Measurements from ENCODE around the gene NAA15. TPM values are rescaled to one million over a fixed set of nuclear protein-coding genes. Genes with fewer than 3 reads are reported as not detected.
A peak's percentile ranks its signal among the peaks of the same experiment; 100 is the strongest.

The NAA15 gene
- total RNA-seq, 2 donors from 2014 or later = 24.4 to 41.0 TPM

DNA sequence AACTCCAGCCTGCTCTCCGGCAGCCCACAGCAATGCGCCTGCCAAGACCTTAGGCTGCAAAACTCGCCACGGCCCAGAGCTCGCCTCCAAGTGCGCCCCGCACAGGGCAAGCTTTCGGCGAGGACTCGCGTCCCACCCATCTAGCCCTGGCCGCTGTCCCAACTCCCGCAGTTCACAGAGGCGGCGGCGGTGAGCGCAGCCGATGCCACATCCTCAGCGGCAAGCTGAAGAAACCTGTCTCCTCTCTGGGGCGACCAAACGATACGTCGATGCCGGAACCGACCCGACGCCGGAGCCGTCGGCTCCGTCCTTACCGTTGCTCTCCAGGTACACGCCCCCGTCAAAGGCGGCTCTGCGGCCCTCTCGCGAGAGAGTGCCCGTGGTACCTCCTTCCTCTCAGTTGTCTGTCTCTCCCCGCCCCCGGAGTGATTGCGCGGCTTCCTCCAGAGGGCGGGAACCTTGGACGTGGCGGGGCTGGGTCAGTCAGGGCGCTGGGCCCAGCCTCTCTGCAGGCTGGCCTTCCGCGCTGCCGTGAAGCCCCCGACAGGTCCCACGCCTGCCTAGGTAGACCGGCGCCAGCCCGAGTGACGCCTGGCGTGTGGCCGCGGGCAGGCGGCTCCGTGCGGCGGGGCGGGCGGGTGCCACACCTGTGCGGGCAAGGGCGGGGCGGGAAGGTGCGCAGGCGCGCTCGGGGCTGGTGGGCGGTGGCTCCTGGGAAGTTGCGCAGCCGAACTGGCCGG is 152.2 kb downstream of the NAA15 start:
- no peaks in the 10 kb centered on the region for H3K9me3 ChIP-seq
- H3K4me1 ChIP-seq (ENCODE audit: control insufficient read depth in 1 of 2, low read depth in 2 of 2) = peaks cover 31 to 45% of the 10 kb centered on the region in 2 donors
- DNase-seq (ENCODE audit: low spot score) = peak; percentile 96
- TF ChIP-seq, protein P1, sequence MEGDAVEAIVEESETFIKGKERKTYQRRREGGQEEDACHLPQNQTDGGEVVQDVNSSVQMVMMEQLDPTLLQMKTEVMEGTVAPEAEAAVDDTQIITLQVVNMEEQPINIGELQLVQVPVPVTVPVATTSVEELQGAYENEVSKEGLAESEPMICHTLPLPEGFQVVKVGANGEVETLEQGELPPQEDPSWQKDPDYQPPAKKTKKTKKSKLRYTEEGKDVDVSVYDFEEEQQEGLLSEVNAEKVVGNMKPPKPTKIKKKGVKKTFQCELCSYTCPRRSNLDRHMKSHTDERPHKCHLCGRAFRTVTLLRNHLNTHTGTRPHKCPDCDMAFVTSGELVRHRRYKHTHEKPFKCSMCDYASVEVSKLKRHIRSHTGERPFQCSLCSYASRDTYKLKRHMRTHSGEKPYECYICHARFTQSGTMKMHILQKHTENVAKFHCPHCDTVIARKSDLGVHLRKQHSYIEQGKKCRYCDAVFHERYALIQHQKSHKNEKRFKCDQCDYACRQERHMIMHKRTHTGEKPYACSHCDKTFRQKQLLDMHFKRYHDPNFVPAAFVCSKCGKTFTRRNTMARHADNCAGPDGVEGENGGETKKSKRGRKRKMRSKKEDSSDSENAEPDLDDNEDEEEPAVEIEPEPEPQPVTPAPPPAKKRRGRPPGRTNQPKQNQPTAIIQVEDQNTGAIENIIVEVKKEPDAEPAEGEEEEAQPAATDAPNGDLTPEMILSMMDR (IDR thresholded peaks at IDR 0.05) = no peak
- H3K36me3 ChIP-seq = no peaks in the 10 kb centered on the region
- peak overlapping the region; percentile 93 for H3K4me3 ChIP-seq
- peak overlapping the region; percentile 79 to 96 for H3K27ac ChIP-seq
- no peaks in the 10 kb centered on the region for H3K27me3 ChIP-seq (replicated peaks; ENCODE audit: insufficient read depth)
- ATAC-seq (ENCODE audit: insufficient number of reproducible peaks, low FRiP score, low read depth) = peak; percentile 96

DNA sequence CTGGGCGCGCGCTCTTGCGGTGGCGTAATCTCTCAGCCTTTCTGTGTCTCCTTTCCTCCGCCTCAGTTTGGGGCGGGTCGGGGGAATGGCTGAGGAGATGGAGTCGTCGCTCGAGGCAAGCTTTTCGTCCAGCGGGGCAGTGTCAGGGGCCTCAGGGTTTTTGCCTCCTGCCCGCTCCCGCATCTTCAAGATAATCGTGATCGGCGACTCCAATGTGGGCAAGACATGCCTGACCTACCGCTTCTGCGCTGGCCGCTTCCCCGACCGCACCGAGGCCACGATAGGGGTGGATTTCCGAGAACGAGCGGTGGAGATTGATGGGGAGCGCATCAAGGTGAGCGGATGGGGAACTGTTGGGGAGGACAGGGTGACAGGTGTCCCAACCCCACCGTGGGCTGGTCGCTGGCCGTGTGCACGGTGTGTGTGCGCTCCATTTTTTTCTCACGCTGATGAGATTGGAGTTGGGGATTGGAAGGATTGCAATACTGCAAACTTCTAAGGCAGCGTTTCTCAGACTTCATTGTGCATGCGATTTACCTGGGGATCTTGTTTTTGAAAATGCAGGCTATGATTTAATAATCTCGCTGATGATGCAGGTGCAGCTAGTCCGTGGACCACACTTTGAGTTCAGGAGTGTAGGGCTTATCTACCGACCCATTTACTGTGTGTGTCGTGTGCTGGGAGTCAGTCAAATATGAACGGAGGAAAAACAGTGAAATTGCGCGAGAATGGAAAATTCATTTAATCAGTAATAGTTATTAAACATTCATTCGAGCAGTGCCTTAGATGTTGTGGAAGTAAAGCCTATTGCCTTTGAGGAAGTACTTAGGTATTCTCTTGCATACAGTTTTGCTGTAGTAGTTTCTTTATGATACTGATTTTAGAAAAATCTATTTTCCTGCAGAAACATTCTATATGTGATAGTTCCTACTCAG is 153.1 kb downstream of the NAA15 start, which contains the start of gene RAB33B:
Gene RAB33B (plus strand): TSS at position 11 of the 935 bp plus-strand sequence. CDS start 75 bp downstream, at position 86.
- no peaks in the 10 kb centered on the region for H3K27me3 ChIP-seq (replicated peaks; ENCODE audit: insufficient read depth)
- H3K9me3 ChIP-seq = no peaks in the 10 kb centered on the region
- TF ChIP-seq, protein P1 (IDR thresholded peaks at IDR 0.05) = no peak
- peak within 1 kb of the TSS; percentile 79 to 96 for H3K27ac ChIP-seq
- H3K4me1 ChIP-seq (ENCODE audit: control insufficient read depth in 1 of 2, low read depth in 2 of 2) = peaks cover 38 to 54% of the 10 kb centered on the region in 2 donors
- peak within 1 kb of the TSS; percentile 93 for H3K4me3 ChIP-seq
- no peaks in the 10 kb centered on the region for H3K36me3 ChIP-seq
- ATAC-seq (ENCODE audit: insufficient number of reproducible peaks, low FRiP score, low read depth) (no peak), DNase-seq (ENCODE audit: low spot score) (peak; percentile 60)

DNA sequence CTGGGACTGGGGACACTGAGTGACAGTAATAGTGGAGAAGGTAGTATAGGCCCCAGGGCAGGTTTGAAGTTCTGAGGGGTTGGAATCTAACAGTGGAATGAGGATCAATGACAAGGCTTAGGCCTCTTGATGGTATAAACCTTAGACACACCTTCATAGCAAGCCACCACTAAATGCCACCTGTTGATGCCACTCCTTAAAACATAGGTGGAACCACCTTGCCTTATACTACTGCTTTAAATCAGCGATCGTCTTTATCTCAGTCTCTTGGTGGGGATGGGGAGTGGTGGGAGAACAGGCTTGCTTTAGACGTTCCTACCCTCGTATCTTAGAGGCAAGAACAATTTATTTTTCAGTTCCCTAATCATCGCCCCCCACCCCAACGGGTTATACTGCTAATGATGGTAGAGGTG is 153.8 kb downstream of the NAA15 start:
- TF ChIP-seq, protein P1 (IDR thresholded peaks at IDR 0.05) = no peak
- Histone ChIP-seq H3K27me3 (replicated peaks; ENCODE audit: insufficient read depth) (no peaks in the 10 kb centered on the region), H3K9me3 (no peaks in the 10 kb centered on the region), H3K4me1 (ENCODE audit: control insufficient read depth in 1 of 2, low read depth in 2 of 2) (peaks cover 45 to 61% of the 10 kb centered on the region in 2 donors), H3K4me3 (peak overlapping the region; percentile 93), H3K36me3 (no peaks in the 10 kb centered on the region), H3K27ac (peak overlapping the region; percentile 79 to 96)
- ATAC-seq (ENCODE audit: insufficient number of reproducible peaks, low FRiP score, low read depth) (no peak), DNase-seq (ENCODE audit: low spot score) (no peak)

DNA sequence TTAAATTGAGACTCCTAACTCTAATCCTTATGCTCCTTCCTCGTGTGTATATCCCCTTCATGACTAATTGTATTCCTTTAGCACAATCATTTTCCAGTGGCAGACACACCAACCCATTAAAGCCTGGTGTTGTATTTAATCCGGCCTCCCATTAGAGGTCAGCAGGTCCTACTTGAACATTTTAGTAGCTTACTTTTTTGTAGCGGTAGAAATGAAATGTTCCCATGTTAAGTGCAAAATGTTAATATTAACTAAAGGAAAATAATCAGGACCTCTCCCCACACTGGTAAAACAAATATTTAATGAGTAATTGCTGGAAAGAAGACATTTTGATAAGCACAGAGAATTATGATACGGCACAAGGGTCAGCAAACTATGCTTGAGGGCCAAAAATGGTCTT is 156.0 kb downstream of the NAA15 start:
- no peaks in the 10 kb centered on the region for H3K27me3 ChIP-seq (replicated peaks; ENCODE audit: insufficient read depth)
- H3K27ac ChIP-seq = peak overlapping the region in 1 of 2 donors; percentile 25
- H3K36me3 ChIP-seq = no peaks in the 10 kb centered on the region
- ATAC-seq (ENCODE audit: insufficient number of reproducible peaks, low FRiP score, low read depth) (no peak), DNase-seq (ENCODE audit: low spot score) (no peak)
- TF ChIP-seq, protein P1 (IDR thresholded peaks at IDR 0.05) = no peak
- H3K4me1 ChIP-seq (ENCODE audit: control insufficient read depth in 1 of 2, low read depth in 2 of 2) = peaks cover 47 to 67% of the 10 kb centered on the region in 2 donors
- no peaks in the 10 kb centered on the region for H3K9me3 ChIP-seq
- peak overlapping the region; percentile 93 for H3K4me3 ChIP-seq

DNA sequence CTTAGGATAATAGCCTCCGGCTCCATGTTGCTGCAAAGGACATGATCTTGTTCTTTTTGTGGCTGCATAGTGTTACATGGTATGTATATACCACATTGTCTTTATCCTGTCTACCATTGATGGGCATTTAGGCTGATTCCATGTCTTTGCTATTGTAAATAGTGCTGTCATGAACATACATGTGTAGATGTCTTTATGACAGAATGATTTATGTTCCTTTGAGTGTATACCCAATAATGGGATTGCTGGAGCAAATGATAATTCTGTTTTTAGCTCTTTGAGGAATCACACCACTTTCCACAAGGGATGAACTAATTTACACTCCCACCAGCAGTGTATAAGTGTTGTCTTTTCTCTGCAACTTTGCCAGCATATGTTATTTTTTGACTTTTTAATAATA is 157.2 kb downstream of the NAA15 start:
- TF ChIP-seq, protein P1 (IDR thresholded peaks at IDR 0.05) = no peak
- DNase-seq (ENCODE audit: low spot score) (no peak), ATAC-seq (ENCODE audit: insufficient number of reproducible peaks, low FRiP score, low read depth) (no peak)
- Histone ChIP-seq H3K4me1 (ENCODE audit: control insufficient read depth in 1 of 2, low read depth in 2 of 2) (peaks cover 43 to 62% of the 10 kb centered on the region in 2 donors), H3K36me3 (no peaks in the 10 kb centered on the region), H3K4me3 (peak overlapping the region; percentile 16), H3K9me3 (no peaks in the 10 kb centered on the region), H3K27ac (no peak overlapping the region), H3K27me3 (replicated peaks; ENCODE audit: insufficient read depth) (no peaks in the 10 kb centered on the region)
